ENCODE data around the gene GPR31. TPM values are rescaled to one million over a fixed set of nuclear protein-coding genes. Genes with fewer than 3 reads are reported as not detected.

Gene GPR31
- polyA plus RNA-seq, 1 donor from 2014 or later, result not detected

DNA sequence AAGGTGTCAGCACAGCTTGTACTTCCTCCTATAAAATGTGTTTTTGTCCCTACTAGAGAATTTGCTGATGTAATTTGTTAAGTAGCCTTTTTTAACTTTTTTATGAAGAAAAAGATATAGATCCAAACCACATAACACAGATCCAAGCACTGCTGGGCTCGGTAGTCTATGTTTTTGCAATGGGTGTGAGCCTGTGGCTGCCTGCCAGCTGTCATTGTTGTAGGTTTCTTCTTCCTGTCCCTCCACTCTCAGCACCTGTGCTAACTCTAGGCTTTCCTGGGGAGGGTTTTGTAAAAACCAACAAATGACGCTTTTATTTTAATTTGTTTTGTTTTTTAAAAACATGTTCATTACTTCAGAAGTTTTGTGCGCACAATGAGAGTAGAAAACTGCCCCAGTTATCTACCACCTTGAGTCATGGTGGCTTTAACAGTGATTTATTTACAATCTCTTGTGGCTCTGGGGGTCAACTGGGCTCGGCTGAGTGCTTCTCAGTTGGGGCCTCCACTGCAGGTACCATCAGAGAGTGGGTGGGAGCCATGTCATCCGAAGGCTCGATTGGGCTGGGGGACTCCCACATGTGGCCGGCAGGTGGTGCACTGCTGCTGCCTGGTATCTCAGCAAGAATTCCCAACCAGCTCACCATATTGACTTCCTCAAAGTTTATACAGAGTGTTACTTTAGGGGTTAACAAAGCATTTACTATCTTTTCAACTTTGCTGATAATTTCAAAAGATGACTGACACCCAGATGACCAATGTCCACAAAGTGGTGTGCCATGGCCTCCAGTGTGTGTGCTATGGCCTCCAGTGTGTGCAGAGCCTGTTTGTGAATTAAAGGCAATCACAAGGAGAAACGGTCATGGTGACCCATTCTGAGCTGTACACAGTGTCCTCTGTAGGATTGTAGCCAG lies 37.9 kb downstream of the GPR31 start:
- Histone ChIP-seq H4K20me1 (ENCODE audit: insufficient read depth) (no peaks in the 10 kb centered on the region), H3K9me2 (ENCODE audit: insufficient read depth, low read length) (no peaks in the 10 kb centered on the region), H2AFZ (ENCODE audit: low read depth, low read length) (no peak overlapping the region), H3F3A (ENCODE audit: insufficient read depth, low read length, poor library complexity, severe bottlenecking) (no peaks in the 10 kb centered on the region), H3K4me3 (ENCODE audit: low read length) (no peak overlapping the region), H3K4me2 (ENCODE audit: low read length) (no peak overlapping the region), H3K9ac (ENCODE audit: low read length) (no peak overlapping the region), H3K27me3 (ENCODE audit: insufficient read depth, low read depth, low read length) (no peaks in the 10 kb centered on the region), H3K9me3 (ENCODE audit: low read length) (no peaks in the 10 kb centered on the region), H3K79me2 (replicated peaks; ENCODE audit: insufficient read depth, low read length) (no peaks in the 10 kb centered on the region), H3K27ac (ENCODE audit: low read length) (no peak overlapping the region), H3K36me3 (ENCODE audit: insufficient read depth, low read length) (no peaks in the 10 kb centered on the region)
- TF ChIP-seq EP300 (conservative IDR thresholded peaks at IDR 0.05; ENCODE audit: poor library complexity, severe bottlenecking), result no peak
- TF ChIP-seq, protein P1, sequence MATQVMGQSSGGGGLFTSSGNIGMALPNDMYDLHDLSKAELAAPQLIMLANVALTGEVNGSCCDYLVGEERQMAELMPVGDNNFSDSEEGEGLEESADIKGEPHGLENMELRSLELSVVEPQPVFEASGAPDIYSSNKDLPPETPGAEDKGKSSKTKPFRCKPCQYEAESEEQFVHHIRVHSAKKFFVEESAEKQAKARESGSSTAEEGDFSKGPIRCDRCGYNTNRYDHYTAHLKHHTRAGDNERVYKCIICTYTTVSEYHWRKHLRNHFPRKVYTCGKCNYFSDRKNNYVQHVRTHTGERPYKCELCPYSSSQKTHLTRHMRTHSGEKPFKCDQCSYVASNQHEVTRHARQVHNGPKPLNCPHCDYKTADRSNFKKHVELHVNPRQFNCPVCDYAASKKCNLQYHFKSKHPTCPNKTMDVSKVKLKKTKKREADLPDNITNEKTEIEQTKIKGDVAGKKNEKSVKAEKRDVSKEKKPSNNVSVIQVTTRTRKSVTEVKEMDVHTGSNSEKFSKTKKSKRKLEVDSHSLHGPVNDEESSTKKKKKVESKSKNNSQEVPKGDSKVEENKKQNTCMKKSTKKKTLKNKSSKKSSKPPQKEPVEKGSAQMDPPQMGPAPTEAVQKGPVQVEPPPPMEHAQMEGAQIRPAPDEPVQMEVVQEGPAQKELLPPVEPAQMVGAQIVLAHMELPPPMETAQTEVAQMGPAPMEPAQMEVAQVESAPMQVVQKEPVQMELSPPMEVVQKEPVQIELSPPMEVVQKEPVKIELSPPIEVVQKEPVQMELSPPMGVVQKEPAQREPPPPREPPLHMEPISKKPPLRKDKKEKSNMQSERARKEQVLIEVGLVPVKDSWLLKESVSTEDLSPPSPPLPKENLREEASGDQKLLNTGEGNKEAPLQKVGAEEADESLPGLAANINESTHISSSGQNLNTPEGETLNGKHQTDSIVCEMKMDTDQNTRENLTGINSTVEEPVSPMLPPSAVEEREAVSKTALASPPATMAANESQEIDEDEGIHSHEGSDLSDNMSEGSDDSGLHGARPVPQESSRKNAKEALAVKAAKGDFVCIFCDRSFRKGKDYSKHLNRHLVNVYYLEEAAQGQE (IDR thresholded peaks at IDR 0.05; ENCODE audit: borderline replicate concordance), result no peak
- TF ChIP-seq TAF1 (IDR thresholded peaks at IDR 0.05; ENCODE audit: low read depth), result no peak
- TF ChIP-seq POLR2AphosphoS5 (IDR thresholded peaks at IDR 0.05), result no peak
- TF ChIP-seq RAD21 (conservative IDR thresholded peaks at IDR 0.05), result no peak
- no peak for TF ChIP-seq EZH2 (IDR thresholded peaks at IDR 0.05; ENCODE audit: borderline replicate concordance, insufficient read depth, low read length, poor library complexity, severe bottlenecking)
- no peak for TF ChIP-seq SMC3 (conservative IDR thresholded peaks at IDR 0.05; ENCODE audit: poor library complexity)
- no peak for TF ChIP-seq MXI1 (conservative IDR thresholded peaks at IDR 0.05; ENCODE audit: poor library complexity, severe bottlenecking)
- TF ChIP-seq, protein P2, sequence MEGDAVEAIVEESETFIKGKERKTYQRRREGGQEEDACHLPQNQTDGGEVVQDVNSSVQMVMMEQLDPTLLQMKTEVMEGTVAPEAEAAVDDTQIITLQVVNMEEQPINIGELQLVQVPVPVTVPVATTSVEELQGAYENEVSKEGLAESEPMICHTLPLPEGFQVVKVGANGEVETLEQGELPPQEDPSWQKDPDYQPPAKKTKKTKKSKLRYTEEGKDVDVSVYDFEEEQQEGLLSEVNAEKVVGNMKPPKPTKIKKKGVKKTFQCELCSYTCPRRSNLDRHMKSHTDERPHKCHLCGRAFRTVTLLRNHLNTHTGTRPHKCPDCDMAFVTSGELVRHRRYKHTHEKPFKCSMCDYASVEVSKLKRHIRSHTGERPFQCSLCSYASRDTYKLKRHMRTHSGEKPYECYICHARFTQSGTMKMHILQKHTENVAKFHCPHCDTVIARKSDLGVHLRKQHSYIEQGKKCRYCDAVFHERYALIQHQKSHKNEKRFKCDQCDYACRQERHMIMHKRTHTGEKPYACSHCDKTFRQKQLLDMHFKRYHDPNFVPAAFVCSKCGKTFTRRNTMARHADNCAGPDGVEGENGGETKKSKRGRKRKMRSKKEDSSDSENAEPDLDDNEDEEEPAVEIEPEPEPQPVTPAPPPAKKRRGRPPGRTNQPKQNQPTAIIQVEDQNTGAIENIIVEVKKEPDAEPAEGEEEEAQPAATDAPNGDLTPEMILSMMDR (IDR thresholded peaks at IDR 0.05; ENCODE audit: poor library complexity, severe bottlenecking), result no peak

DNA sequence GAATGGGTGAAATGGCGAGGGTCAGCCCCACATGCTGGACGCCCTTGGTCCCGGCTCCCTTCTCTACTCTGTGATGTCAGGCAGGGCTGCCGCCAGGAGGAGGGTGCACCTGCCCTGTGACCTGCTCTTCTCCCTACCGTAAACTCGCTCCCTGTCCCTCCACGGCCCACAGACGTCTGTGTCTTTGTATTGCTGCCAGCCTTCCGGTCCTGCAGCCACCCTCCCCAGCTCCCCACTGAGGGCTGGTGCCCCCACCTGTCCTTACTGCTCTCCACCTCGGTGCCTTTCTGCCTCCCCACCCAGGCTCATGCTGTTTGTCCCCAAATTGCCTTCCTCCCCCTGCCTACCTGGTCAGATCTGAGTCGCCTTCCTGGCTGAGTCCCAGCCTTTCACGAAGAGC lies 38.9 kb downstream of the GPR31 start:
- no peak overlapping the region for H3K4me3 ChIP-seq (ENCODE audit: low read length)
- no peak overlapping the region for H3K9ac ChIP-seq (ENCODE audit: low read length)
- H3K79me2 ChIP-seq (replicated peaks; ENCODE audit: insufficient read depth, low read length), result no peaks in the 10 kb centered on the region
- H3F3A ChIP-seq (ENCODE audit: insufficient read depth, low read length, poor library complexity, severe bottlenecking), result no peaks in the 10 kb centered on the region
- no peaks in the 10 kb centered on the region for H4K20me1 ChIP-seq (ENCODE audit: insufficient read depth)
- TF ChIP-seq, protein P1 (IDR thresholded peaks at IDR 0.05; ENCODE audit: borderline replicate concordance), result no peak
- TF ChIP-seq SMC3 (conservative IDR thresholded peaks at IDR 0.05; ENCODE audit: poor library complexity) (no peak), EZH2 (IDR thresholded peaks at IDR 0.05; ENCODE audit: borderline replicate concordance, insufficient read depth, low read length, poor library complexity, severe bottlenecking) (no peak), EP300 (conservative IDR thresholded peaks at IDR 0.05; ENCODE audit: poor library complexity, severe bottlenecking) (no peak), TAF1 (IDR thresholded peaks at IDR 0.05; ENCODE audit: low read depth) (no peak), RAD21 (conservative IDR thresholded peaks at IDR 0.05) (no peak), MXI1 (conservative IDR thresholded peaks at IDR 0.05; ENCODE audit: poor library complexity, severe bottlenecking) (no peak), POLR2AphosphoS5 (IDR thresholded peaks at IDR 0.05) (no peak)
- TF ChIP-seq, protein P2 (IDR thresholded peaks at IDR 0.05; ENCODE audit: poor library complexity, severe bottlenecking), result no peak
- no peak overlapping the region for H3K27ac ChIP-seq (ENCODE audit: low read length)
- H3K36me3 ChIP-seq (ENCODE audit: insufficient read depth, low read length), result no peaks in the 10 kb centered on the region
- H3K9me3 ChIP-seq (ENCODE audit: low read length), result no peaks in the 10 kb centered on the region
- no peak overlapping the region for H3K4me2 ChIP-seq (ENCODE audit: low read length)
- H3K9me2 ChIP-seq (ENCODE audit: insufficient read depth, low read length), result no peaks in the 10 kb centered on the region
- H3K27me3 ChIP-seq (ENCODE audit: insufficient read depth, low read depth, low read length), result no peaks in the 10 kb centered on the region
- no peak overlapping the region for H2AFZ ChIP-seq (ENCODE audit: low read depth, low read length)
